NB4 (cell line): ENCODE data around the gene ADAMTSL3.

Experiments
- DNase-seq: peaks from one replicate; pipeline ENCODE4 v3.0.0; 2010; ENCODE audit warnings: low read depth
- H3K4me3 ChIP-seq: one replicate; pipeline ENCODE4 v1.5.1; 2011; ENCODE audit warnings: mild to moderate bottlenecking, low read depth, low read length, moderate library complexity
- MYC ChIP-seq: IDR thresholded peaks from 2 replicates; pipeline ENCODE4 v1.6.1; 2011; ENCODE audit warnings: low read depth, low read length
- POLR2A ChIP-seq: IDR thresholded peaks from 2 replicates; pipeline ENCODE4 v1.6.1; 2011; ENCODE audit warnings: mild to moderate bottlenecking; ENCODE audit not compliant: insufficient read length; ENCODE audit errors: extremely low read depth
- TF ChIP-seq, protein P1 (sequence below): IDR thresholded peaks from one replicate; pipeline ENCODE4 v1.5.1; 2012; ENCODE audit warnings: low read depth, low read length
- TF ChIP-seq, protein P2 (sequence below): IDR thresholded peaks from 2 replicates; pipeline ENCODE4 v1.6.1; 2011; ENCODE audit warnings: low read depth, low read length

ADAMTSL3 gene

GRCh38 chr15:83673385-83673784 is 19.5 kb downstream of the ADAMTSL3 start:
- no peak for DNase-seq
- no peak for TF ChIP-seq MYC
- TF ChIP-seq, protein P1, sequence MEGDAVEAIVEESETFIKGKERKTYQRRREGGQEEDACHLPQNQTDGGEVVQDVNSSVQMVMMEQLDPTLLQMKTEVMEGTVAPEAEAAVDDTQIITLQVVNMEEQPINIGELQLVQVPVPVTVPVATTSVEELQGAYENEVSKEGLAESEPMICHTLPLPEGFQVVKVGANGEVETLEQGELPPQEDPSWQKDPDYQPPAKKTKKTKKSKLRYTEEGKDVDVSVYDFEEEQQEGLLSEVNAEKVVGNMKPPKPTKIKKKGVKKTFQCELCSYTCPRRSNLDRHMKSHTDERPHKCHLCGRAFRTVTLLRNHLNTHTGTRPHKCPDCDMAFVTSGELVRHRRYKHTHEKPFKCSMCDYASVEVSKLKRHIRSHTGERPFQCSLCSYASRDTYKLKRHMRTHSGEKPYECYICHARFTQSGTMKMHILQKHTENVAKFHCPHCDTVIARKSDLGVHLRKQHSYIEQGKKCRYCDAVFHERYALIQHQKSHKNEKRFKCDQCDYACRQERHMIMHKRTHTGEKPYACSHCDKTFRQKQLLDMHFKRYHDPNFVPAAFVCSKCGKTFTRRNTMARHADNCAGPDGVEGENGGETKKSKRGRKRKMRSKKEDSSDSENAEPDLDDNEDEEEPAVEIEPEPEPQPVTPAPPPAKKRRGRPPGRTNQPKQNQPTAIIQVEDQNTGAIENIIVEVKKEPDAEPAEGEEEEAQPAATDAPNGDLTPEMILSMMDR, result no peak
- TF ChIP-seq POLR2A, result no peak
- TF ChIP-seq, protein P2, sequence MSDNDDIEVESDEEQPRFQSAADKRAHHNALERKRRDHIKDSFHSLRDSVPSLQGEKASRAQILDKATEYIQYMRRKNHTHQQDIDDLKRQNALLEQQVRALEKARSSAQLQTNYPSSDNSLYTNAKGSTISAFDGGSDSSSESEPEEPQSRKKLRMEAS, result no peak
- H3K4me3 ChIP-seq, result no peak overlapping the region

- TF ChIP-seq POLR2A (no peak), MYC (no peak)
- TF ChIP-seq, protein P1, result no peak
- TF ChIP-seq, protein P2, result no peak
- no peak for DNase-seq
- H3K4me3 ChIP-seq, result no peak overlapping the region
These were observed 28.7 kb downstream of the ADAMTSL3 start for GRCh38 chr15:83682476-83683088.

DNA sequence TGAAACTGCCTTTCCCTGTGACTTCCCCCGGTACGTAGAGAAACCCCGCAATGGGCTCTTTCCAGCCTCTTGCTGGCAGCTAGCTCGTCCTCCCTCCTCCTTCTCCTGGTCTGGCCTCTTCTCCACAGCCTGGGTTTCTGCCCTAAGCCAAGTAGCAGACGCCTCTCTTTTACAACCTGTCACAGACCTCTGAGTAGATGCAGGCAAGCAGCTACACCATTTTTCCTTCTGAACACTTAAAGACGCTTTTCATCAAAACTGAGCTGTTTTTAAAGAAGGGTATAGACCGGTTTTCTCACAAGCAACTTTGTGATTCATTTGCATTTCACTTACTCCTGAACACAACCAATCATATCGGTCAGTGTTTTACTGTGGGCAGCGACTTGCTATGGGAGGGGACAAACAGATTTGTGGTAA is 32.0 kb downstream of the ADAMTSL3 start:
- no peak for DNase-seq
- H3K4me3 ChIP-seq, result no peak overlapping the region
- TF ChIP-seq, protein P2, result no peak
- TF ChIP-seq POLR2A (no peak), MYC (no peak)
- TF ChIP-seq, protein P1, result no peak

GRCh38 chr15:83688201-83688600 is 34.3 kb downstream of the ADAMTSL3 start:
- no peak for DNase-seq
- TF ChIP-seq POLR2A (no peak), MYC (no peak)
- TF ChIP-seq, protein P1, result no peak
- TF ChIP-seq, protein P2, result no peak

DNA sequence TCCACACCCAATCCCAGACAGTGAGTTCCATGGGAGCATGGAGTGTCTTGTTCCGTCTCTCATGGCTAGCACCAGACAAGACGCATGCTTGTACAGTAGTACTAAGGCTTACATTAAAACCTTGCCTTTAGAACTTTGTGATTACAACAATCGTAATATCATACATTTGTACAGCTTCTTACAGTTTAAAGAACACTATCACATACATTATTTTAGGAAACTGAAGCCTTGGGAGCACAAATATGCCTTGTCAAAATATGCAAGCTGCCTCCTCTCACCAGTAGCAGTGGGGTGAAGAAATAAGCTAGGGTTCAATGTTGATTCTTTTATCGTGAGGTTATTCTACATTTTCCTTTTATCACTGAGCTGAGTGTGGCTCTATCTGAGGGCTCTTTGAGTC is 36.8 kb downstream of the ADAMTSL3 start:
- DNase-seq, result no peak
- no peak overlapping the region for H3K4me3 ChIP-seq
- no peak for TF ChIP-seq MYC
- TF ChIP-seq, protein P2, result no peak
- TF ChIP-seq, protein P1, result no peak
- no peak for TF ChIP-seq POLR2A

More at GRCh38 chr15:83688201-83688600, 34.3 kb downstream of the ADAMTSL3 start:
- no peak overlapping the region for H3K4me3 ChIP-seq
